ENCODE measurements around the gene COX20. TPM values are rescaled to one million over a fixed set of nuclear protein-coding genes. Genes with fewer than 3 reads are reported as not detected.

The COX20 gene
- total and polyA plus RNA-seq, 2 of the 13 experiments (the other 11 are each of a cell fraction or from before 2014, with no cell fraction given) = 34.4 to 95.8 TPM

GRCh38 chr1:244834543-244835275 lies 749 bp upstream of the COX20 start (continued):
- TF ChIP-seq, protein P1, sequence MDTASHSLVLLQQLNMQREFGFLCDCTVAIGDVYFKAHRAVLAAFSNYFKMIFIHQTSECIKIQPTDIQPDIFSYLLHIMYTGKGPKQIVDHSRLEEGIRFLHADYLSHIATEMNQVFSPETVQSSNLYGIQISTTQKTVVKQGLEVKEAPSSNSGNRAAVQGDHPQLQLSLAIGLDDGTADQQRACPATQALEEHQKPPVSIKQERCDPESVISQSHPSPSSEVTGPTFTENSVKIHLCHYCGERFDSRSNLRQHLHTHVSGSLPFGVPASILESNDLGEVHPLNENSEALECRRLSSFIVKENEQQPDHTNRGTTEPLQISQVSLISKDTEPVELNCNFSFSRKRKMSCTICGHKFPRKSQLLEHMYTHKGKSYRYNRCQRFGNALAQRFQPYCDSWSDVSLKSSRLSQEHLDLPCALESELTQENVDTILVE (CRISPR knock-in tag; IDR thresholded peaks at IDR 0.05) = 0 out of 2 replicates have a peak, but pooled peaks have one; percentile 51
- no peak for TF ChIP-seq ZNF207 (IDR thresholded peaks at IDR 0.05; ENCODE audit: borderline replicate concordance)
- TF ChIP-seq ZIK1 (CRISPR knock-in tag; IDR thresholded peaks at IDR 0.05; ENCODE audit: borderline replicate concordance, low read depth) = no peak
- peak; percentile 84 for TF ChIP-seq HNRNPLL (IDR thresholded peaks at IDR 0.05; ENCODE audit: low read depth, low read length, poor library complexity, severe bottlenecking)
- TF ChIP-seq, protein P2, sequence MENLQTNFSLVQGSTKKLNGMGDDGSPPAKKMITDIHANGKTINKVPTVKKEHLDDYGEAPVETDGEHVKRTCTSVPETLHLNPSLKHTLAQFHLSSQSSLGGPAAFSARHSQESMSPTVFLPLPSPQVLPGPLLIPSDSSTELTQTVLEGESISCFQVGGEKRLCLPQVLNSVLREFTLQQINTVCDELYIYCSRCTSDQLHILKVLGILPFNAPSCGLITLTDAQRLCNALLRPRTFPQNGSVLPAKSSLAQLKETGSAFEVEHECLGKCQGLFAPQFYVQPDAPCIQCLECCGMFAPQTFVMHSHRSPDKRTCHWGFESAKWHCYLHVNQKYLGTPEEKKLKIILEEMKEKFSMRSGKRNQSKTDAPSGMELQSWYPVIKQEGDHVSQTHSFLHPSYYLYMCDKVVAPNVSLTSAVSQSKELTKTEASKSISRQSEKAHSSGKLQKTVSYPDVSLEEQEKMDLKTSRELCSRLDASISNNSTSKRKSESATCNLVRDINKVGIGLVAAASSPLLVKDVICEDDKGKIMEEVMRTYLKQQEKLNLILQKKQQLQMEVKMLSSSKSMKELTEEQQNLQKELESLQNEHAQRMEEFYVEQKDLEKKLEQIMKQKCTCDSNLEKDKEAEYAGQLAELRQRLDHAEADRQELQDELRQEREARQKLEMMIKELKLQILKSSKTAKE (CRISPR knock-in tag; IDR thresholded peaks at IDR 0.05; ENCODE audit: borderline replicate concordance) = no peak
- peak; percentile 60; the same call in 1 of the 2 replicates for TF ChIP-seq ZNF451 (CRISPR knock-in tag; IDR thresholded peaks at IDR 0.05)
- TF ChIP-seq DDIT3 (CRISPR knock-in tag; IDR thresholded peaks at IDR 0.05) = no peak
- peak; percentile 78; the same call in 1 of the 2 replicates for TF ChIP-seq ZNF468 (CRISPR knock-in tag; IDR thresholded peaks at IDR 0.05)
- peak; percentile 63; the same call in 1 of the 2 replicates for TF ChIP-seq ZNF761 (CRISPR knock-in tag; conservative IDR thresholded peaks at IDR 0.05)
- TF ChIP-seq ZNF501 (CRISPR knock-in tag; IDR thresholded peaks at IDR 0.05) = peak; percentile 35
- TF ChIP-seq BRCA1 (CRISPR knock-in tag; IDR thresholded peaks at IDR 0.05) = no peak
- no peak for TF ChIP-seq RARG (CRISPR knock-in tag; IDR thresholded peaks at IDR 0.05; ENCODE audit: low read depth)
- TF ChIP-seq ZNF614 (CRISPR knock-in tag; IDR thresholded peaks at IDR 0.05; ENCODE audit: borderline replicate concordance) = peak; percentile 78; the same call in 1 of the 2 replicates
- 0 out of 2 replicates have a peak, but pooled peaks have one; percentile 58 for TF ChIP-seq KDM3A (CRISPR knock-in tag; IDR thresholded peaks at IDR 0.05; ENCODE audit: low read depth)
- TF ChIP-seq, protein P3, sequence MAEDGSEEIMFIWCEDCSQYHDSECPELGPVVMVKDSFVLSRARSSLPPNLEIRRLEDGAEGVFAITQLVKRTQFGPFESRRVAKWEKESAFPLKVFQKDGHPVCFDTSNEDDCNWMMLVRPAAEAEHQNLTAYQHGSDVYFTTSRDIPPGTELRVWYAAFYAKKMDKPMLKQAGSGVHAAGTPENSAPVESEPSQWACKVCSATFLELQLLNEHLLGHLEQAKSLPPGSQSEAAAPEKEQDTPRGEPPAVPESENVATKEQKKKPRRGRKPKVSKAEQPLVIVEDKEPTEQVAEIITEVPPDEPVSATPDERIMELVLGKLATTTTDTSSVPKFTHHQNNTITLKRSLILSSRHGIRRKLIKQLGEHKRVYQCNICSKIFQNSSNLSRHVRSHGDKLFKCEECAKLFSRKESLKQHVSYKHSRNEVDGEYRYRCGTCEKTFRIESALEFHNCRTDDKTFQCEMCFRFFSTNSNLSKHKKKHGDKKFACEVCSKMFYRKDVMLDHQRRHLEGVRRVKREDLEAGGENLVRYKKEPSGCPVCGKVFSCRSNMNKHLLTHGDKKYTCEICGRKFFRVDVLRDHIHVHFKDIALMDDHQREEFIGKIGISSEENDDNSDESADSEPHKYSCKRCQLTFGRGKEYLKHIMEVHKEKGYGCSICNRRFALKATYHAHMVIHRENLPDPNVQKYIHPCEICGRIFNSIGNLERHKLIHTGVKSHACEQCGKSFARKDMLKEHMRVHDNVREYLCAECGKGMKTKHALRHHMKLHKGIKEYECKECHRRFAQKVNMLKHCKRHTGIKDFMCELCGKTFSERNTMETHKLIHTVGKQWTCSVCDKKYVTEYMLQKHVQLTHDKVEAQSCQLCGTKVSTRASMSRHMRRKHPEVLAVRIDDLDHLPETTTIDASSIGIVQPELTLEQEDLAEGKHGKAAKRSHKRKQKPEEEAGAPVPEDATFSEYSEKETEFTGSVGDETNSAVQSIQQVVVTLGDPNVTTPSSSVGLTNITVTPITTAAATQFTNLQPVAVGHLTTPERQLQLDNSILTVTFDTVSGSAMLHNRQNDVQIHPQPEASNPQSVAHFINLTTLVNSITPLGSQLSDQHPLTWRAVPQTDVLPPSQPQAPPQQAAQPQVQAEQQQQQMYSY (CRISPR knock-in tag; IDR thresholded peaks at IDR 0.05) = no peak
- TF ChIP-seq ZNF775 (CRISPR knock-in tag; IDR thresholded peaks at IDR 0.05; ENCODE audit: borderline replicate concordance) = 0 out of 2 replicates have a peak, but pooled peaks have one; percentile 81
- TF ChIP-seq ZC3H4 (CRISPR knock-in tag; IDR thresholded peaks at IDR 0.05; ENCODE audit: borderline replicate concordance) = peak; percentile 81
- TF ChIP-seq TOE1 (CRISPR knock-in tag; IDR thresholded peaks at IDR 0.05) = no peak
- peak; percentile 18; the same call in 1 of the 2 replicates for TF ChIP-seq TGIF2 (CRISPR knock-in tag; IDR thresholded peaks at IDR 0.05)
- TF ChIP-seq TRIM24 (CRISPR knock-in tag; IDR thresholded peaks at IDR 0.05) = no peak
- TF ChIP-seq FOXC1 (CRISPR knock-in tag; IDR thresholded peaks at IDR 0.05; ENCODE audit: borderline replicate concordance) = 0 out of 2 replicates have a peak, but pooled peaks have one; percentile 36
- no peak; the same call in 1 of the 2 replicates for TF ChIP-seq ZNF383 (CRISPR knock-in tag; IDR thresholded peaks at IDR 0.05; ENCODE audit: borderline replicate concordance)
- no peak for TF ChIP-seq ZNF878 (CRISPR knock-in tag; IDR thresholded peaks at IDR 0.05)

Data from HepG2 (cell line).